GM21367 (cell line): ENCODE measurements around the gene CACNA1S.

ENCODE experiments used
- ATAC-seq: cut with Tn5 transposase; IDR thresholded peaks from one replicate; pipeline ENCODE4 v1.9.1; 2021; ENCODE audit not compliant: unreplicated experiment

CACNA1S gene

DNA sequence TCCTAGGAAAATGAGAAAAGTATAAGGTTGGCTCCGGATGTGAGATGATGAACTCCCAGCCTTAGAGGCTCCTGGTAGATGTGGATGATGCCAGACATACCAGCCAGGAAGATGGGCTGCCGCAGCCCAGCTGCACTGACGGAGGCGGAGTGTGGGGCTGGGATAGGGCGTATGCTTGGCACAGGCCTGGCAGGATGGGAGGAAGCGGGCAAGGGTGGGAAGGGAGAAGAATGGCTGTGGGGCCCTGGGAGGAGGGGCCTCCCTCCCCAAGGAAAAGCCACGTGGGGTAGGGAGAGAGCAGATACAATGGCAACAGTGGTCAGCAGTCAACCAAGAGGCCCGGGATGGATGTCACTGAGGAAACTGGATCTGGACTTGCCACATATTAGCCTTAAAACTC lies 47.4 kb downstream of the CACNA1S start:
- ATAC-seq: no peak

DNA sequence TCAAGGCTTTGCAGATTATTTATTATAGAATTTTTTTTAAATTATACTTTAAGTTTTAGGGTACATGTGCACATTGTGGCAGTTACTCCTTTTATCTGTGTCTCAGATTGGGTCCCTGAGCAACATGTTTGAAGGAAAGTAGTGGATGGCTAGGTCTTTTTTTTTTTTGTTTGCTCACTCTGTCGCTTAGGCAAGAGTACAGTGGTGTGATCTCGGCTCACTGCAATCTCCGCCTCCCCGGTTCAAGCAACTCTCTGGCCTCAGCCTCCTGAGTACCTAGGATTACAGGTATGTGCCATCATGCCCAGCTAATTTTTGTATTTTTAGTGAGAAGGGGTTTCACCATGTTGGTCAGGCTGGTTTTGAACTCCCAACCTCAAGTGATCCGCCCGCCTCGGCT lies 49.1 kb downstream of the CACNA1S start:
- ATAC-seq: no peak

GRCh38 chr1:201062511-201063091 lies 49.6 kb downstream of the CACNA1S start:
- no peak for ATAC-seq

DNA sequence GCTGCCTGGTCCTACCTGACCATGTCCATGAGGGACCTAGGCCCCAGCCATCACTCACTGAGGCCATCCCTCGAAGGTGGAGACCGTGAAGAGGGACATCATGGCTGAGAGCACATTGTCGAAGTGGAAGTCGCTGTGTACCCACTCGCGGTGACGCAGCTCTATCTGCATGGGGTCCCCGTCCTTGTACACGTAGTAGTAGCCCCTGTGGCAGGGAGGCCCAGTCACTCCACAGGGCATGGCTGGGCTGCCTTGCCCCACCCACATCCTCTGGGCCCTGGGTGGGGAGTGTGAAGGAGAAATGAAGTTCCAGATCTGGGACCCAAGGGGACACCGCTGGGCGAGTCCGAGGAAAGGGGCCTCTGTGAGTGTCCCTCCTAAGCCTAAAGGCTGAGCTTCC lies 50.3 kb downstream of the CACNA1S start:
- no peak for ATAC-seq

DNA sequence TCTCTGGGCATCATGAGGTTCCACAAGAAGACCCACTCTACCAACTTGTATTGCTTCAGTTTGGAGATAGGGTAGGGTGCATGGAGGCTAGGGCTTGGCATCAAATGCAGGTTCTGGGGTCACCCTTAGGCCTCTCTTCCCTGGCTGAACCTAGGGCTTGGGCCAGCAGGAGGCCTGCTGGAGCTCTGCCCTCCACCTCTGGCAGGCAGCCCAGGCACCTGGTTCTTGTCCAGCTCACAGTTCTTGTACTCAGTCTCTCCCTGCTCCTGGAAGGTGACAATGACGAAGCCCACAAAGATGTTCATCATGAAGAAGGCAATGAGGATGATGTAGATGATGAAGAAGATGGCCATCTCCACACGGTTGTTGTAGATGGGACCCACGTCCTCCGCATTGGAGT lies 51.2 kb downstream of the CACNA1S start:
- no peak for ATAC-seq

DNA sequence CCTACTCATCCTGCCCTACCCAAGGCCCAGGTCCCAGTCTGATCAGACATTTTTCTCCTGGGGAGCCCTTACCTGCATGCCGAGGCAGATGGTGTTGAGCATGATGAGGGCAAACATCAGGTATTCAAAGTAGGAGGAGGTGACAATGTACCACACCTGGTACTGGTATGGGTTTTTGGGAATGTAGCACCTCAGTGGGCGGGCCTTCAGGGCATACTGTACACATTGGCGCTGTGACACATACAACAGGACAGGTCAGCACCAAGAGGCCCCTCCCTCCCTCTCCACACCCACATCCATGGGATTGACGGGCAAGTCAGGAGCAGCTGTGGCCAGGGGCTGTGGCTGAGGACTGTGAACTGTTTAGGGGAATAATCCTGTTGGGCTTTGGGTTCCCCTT lies 51.6 kb downstream of the CACNA1S start:
- ATAC-seq: no peak

DNA sequence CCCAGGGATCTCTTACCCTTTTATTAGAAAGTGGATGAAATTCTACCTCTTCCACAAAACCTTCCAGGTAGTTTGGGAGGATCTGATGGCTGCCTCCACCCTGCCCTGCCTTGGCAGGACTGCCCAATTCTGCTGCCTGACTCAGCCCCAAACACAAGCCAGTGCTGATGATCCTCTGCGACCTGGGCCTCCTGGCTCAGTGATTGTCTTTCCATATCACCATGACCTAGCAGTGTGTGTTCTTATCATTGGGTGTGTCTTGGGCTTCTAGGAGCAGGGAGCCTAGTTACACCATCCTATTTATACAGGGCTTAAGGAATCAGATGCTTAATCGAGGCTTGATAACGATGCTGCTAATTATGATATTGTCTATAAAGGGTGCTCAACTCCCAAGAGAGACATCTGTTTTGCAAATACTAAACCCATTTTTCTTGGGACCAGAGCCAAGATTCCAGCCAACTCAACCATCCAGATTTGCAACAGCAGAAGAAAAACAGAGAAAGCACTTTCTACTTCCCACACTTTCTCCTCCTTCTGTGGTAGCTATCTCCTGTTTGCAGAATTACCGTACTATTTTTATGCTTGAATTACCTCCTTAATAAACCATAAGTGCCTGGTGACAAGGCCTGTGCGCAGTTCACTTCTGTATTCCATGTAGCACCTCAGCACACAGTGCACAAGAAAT lies 52.2 kb downstream of the CACNA1S start:
- ATAC-seq: no peak

DNA sequence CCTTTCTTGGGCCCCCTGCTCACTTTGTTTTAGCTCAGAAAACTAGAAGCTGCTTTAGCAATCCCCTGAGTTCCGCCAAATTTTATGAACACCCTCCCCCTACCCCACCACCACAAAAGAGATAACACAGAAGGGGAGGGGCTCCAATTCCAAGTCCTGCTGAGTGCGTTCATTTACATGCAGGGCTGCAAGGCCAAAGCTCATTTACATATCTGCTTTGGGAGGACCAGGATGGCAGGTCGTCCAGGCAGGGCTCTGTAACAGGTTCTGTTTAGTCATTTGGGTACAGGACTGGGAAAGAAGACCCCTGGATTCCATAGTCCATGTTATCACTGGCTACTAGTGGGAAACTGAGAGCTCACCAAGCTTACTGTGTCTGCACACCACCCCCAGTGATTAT lies 52.8 kb downstream of the CACNA1S start:
- ATAC-seq: no peak

DNA sequence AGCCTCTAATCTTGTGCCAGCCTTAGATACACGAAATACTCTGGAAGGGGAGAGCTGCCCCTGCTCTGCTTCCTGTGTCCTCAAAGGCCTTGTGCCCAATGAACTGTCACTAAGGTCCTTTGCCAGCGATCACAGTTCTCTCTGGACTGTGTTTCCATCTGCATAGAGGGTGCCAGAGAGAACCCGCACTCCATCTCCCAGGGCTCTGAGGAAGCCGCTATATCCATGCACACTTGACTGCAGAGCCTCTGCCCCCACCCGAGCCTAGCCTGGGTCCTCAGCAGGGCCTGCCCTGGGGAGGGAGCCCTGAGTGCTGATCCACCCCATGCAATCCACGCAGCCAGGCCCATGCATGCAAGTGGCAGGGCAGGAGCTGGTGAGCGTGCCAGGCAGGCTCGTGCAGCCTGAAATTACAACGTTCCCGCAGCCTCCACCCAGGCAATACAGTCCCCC lies 58.1 kb downstream of the CACNA1S start:
- no peak for ATAC-seq

GRCh38 chr1:201053155-201053860 lies 58.9 kb downstream of the CACNA1S start:
- no peak for ATAC-seq

DNA sequence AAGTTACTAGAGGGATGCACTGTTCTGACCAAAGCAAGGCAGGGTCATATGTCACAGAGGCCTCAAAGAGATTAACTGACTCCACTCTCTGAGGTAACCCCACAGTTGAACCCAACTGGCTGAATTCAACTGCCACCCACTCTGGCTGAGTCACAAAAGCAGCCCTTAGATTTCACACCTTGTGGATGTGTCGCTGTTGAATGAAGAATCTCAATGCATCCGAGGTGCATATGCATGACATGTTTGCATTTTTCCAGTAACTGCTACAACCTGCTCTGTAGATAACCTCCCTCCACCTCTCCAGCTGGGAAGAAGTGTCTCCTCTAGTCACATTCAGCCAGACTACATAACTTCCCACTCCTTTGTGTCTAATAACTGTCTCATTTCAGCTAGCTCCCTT lies 60.8 kb downstream of the CACNA1S start:
- no peak for ATAC-seq

- no peak for ATAC-seq
Observed at GRCh38 chr1:201050515-201051277, 61.5 kb downstream of the CACNA1S start.

DNA sequence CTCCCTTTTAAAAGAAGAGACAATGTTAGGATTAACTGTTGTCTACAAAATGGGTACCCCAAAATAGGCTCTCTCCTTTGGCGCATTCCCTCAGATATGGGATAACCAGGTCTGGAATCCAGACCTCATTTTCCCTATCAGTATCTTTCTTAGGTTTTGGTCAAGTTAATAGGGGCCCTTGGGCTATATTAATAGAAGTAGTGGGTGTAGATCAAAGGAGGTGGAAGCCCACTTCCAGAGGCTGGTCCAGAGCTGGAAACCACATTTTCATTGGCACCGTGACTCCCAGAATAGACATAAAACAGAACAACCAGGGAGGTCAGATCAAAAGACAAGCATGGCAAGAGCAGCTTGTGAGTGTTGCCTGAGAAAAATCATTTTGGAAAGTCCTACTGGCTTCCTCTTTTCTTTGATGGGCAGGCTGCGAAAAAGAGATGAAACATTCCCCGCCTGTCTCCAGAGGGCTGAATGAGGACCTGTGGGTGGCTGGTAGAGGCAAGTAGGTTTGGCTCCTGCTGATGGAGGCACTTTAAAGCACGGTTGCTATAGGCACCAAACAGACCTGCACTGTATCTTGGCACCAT lies 62.9 kb downstream of the CACNA1S start:
- ATAC-seq: no peak

- ATAC-seq: no peak
Observed at GRCh38 chr1:201048521-201048920, 63.7 kb downstream of the CACNA1S start.

DNA sequence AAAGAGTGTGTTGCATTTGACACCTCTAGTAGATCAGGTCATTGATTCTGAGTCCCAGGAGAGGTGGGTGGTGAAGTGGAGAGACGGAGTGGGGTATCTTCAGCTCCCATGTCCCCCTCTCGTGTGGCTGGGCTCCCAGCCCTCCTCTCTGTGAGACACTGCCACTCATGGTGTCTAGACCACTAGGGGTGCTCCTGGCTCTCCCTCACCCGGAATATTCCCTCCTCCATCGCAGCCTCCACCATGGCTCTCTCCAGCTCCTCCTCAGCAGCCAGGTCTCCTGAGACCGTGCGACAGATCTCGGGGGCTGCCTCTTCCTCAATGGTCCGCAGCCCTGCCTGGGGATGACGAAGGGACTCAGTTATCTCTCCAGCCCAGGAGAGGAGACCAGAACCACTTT lies 68.1 kb downstream of the CACNA1S start:
- no peak for ATAC-seq

DNA sequence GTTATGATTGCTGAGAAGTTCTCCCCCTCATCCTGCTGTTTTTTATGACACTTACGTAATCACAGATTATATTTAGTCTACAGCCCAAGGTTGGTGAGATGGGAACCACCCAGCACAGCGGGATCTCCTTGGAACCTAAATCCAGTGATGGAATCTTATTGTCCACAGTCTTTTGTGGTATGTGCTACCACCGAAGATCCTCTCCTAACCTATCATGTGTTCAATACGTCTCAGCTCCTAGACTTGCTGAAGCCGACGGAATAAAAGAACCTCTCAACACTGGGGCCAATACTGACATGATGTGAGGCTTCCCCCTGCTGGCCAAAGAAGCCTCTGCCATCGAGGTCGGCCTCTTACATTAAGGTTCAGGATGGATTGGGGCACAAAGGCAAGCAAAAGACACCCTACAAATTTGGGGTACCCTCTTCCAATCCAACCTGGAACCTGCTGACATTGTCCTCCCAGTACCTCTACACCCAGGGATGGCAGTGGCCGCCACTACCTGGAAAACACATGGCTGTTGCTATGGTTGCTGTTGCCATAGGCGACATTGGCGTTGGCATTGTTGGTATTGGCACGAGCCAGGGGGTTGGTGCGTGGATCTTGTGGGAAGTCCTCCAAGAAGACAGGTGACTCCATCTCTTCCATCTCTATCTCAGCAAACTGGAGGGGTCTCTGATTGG lies 69.3 kb downstream of the CACNA1S start:
- ATAC-seq: peak; percentile 62

DNA sequence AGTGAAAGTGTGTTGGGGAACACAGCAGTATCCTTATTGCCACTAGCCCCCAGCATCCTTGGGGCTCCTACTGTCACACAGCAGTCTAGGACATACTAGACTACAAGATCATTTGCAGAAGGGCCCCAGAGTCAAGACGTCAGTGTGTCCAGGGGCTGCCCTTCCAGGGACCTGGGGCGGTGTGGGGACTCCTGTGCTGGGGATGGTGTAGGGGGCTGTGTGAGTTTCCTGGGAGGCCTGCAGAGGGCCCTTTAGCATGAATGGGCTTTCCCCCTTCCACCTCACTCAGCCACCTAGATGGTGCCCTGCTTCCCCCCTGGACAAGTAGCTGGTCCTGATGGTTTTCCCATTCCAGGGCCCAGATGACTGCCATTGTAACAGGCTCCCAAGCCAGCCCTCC lies 71.2 kb downstream of the CACNA1S start:
- ATAC-seq: no peak

GRCh38 chr1:201039876-201040275 lies 72.3 kb downstream of the CACNA1S start:
- ATAC-seq: no peak

GRCh38 chr1:201039418-201039817 lies 72.8 kb downstream of the CACNA1S start:
- no peak for ATAC-seq

- ATAC-seq: no peak
Observed at GRCh38 chr1:201038186-201038876, 73.9 kb downstream of the CACNA1S start.
